Fibroblast of the conjunctiva (primary cell): ENCODE results near the gene CLP1.
"Not testable (repeated sequence)": the region's sequence is repeated elsewhere in the genome, so short reads cannot be mapped to it uniquely, and the experiment has no call there.

ENCODE experiments used
- DNase-seq: peaks from one replicate; pipeline ENCODE4 v3.0.0-alpha.2; 2010; ENCODE audit warnings: low read depth

CLP1 gene

DNA sequence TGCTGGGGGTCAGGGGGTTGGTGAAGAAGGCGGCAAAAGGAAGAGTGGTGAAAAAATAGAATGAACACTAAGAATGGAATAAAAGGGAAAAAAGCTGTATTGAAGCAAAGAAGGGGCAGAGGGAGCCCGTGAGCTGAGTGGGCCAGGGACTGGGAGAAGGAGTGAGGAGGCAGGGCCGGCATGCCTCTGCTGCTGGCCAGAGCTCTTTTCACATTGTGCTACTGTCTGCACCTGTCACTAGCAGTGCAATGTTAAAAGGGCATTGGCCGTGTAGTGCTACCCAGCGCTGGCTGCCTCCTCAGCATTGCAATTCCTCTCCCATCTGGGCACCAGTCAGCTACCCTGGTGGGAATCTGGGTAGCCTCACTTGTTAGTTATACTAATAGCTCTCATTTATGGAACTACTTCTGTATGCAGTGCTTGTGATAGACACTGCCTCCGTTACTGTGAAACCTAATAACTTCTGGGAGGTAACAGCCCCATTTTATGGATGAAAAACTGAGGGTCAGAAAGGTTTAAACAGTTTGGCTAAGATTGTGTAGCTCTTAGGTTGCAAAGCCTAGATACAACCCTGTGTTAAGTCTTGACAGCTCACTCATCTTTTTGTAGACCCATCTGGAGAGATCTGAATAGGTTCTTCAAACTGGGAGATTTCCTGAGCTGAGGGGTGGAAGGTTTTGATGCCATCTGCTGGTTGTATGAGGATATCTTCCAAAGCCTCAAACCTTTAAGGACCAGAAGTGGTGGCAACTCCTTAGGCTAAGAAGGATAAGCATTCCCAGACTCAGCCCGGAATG lies 16.4 kb upstream of the CLP1 start:
- peak; percentile 65 for DNase-seq

GRCh38 chr11:57643802-57644201 lies 13.8 kb upstream of the CLP1 start:
- no peak for DNase-seq

- no peak for DNase-seq
Measured at GRCh38 chr11:57644748-57645688, 12.5 kb upstream of the CLP1 start.

- no peak for DNase-seq
Measured at GRCh38 chr11:57645689-57646085, 11.9 kb upstream of the CLP1 start.

DNA sequence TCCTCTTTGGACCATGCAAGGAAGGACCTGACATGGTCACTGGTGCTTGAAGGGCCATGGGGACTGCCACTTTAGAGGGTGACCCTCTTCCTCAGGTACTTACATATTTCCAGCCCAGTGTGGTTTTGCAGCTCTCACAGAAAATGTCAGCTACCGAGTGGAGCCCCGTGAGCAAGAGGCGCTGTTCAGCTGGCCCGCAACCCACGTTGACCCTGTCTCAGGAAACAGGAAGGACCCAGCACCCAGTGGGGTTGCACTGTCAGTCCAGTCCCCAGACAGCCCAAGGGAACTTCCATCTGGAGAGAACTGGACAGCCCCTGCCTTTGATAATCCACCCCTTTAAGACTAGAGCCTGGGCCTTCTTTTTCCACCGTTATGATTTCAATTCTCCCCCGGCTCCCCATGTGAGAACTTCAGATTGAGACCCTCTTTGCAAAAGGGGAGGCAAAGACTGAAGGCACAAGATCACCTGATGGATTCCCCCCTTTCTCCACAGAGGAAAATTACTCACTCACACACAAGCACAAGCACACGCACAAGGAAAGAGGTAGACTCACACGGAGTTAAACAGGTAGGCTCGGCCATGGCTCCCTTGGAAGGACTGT lies 11.3 kb upstream of the CLP1 start:
- no peak for DNase-seq

DNA sequence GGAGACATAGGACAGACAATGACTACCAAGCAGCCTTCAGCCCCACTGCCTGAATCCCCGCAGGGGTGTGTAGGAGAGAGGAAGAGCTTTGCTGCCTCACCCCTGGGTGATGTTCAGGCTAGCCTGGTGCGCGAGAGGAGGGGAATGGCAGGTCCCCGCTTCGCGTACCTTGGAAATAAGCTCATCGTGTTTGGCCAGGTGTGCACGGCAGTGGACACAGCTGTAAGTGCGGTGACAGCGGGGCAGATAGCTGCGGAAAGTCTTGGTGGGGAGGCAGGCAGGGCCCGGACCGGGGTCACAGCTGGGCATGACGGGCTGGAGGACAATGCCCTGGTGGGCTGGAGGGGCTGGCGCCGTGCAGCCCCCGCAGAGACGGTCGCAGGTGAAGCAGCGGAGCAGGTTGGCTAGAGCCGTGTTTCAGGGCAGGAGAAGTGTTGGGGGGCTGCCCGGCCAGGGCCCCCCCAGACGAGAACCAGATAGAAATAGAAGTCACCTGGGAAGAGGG lies 10.7 kb upstream of the CLP1 start:
- DNase-seq = no peak

DNA sequence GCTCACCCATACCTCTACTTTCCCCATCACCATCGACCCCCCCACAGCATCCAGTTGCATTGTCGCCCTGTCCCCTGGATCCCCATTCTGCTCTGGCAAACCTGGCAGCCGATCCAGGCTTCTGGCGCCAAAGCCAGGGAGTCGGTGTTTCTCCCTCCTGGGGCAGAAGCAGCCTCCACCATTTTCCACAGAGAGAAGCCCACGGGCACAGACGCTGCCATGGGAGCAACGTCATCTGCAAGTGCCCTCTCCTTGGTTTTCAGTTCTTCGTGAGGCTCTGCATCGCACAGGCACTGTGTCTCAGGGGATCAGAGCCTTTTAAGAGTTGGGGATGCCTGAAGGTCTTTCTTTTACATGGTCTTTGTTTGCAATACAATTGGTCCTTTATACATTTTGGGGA lies 10.2 kb upstream of the CLP1 start:
- no peak for DNase-seq

DNA sequence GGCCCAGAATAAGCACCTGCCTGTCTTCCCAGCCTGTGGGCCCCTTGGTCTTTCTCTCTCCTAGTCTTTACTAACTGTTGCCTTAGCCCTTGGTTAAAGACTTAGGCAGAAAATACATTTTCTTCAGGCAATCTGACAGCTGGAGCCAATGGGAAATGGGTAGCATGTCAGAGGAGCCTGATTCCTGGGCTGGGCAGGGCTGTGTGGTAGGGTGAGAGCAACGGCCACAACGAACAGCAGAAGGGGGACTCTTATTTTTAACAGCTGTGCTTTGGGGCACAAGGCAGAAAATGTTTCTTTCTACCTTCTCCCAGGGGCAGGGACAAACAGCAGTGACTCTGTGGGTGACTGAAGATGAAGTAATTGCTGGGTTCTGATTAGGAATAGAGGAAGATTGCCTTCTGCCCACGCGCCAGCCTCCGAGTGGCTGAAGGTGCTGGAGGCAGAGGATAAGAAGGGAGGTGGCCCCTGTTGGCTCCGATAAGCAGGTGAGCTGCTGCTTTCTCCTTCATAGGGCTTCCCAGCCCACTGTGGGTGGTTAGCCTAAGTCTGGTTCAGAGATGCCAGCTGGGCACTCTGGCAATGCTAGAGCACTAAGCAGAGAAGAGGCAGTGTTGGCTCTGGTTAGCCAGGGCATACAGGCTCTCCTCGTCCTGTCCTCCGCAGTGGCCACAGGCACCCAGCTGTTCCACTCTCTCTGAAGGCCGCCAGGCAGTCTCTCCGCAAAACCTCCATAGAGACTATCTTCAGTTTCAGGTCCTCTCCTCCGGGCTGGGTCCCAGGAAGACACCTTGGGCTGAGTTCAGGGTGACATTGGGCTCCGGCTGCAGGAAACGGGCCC lies 9.4 kb upstream of the CLP1 start:
- no peak for DNase-seq

DNA sequence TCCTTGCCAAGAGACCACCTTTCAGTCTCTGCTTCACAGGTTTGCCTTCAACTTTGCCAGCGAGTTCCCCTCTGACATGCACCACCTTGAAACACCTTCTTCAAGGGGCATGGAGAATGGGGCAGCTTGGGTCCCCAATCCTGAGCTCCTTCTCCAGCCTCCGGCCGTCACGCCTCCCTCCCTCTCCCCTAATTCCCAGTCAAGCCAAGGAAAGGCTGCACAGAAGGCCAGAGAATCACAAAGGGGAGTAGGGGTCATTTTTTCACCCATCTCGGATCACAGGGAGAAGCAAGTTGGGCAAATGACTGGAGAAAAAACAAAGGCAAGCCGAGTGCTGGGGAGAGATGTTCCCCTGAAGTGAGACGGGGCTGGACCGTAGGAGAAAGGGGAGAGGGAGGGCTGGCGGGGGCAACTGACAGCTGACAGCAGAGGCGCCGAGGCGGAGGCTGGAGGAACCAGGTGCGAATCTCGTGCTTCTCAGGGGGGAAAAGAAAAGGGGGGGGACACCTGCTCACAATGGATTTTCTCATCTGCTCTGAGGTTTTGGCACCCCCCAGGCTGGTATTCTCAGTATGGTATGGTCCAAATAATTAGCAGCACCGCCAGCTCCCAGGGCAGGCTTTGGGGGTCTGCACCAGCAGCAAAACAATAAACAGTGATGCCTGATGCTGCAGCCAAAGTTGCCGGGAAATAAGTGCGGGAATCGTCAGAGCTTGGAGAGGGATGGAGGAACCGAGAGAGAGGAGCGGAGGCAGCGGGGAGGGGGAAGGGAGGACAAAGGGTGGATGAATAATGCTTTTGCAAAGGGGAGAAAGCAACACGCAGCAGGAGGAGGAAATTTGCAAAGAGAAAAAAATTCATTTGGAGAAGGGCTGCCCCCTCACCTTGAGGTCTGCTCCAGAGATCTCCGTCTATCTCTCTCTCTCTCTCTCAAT lies 8.5 kb upstream of the CLP1 start:
- DNase-seq = no peak

DNA sequence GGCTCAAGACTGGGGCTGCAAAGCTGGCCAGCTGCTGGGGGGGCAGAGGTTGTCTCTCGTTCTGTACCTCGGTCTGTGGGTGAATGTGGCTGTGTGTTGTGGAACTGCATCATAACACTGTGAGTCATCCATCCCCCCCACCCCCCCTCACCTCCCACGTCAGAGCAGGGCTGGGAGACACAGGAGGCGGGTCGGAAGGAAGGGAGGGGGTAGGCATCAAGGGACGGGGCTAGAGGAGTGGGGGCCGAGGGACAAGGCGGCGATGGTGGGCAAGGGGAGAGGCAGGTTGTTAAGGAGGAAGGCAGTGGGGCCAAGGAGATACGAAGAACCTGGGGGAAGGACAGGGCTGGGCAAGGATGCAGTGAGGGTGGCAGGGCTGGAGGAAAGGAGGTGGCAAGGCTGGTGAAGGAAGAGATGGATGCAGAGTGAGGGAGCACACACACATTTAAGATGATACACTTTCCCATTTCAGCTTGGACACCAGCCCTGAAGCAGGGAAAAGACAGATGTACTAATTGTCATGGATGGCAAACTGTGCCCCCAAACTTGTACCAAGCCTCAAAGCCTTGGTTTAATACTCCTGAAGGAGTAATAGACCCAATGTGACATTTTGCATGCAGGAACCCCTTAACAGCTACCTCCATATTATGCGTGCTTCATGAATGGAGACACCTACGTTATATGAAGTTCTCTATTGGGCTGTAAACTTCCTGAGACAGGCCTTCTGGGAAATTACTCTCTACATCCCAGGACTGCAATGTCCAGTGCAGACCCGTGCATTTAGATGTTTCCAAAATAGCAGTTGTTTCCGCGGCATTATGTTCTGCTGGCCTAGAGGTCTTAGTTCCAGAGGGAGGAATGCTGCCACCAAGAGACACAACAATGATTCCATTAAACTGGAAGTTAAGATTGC lies 7.5 kb upstream of the CLP1 start, which contains the start of gene YPEL4:
TSS of gene YPEL4 (minus strand) at position 87 of the 913 bp plus-strand sequence. CDS start 2,805 bp downstream, outside the sequence.
- peak; percentile 60 for DNase-seq

- no peak for DNase-seq
Measured at GRCh38 chr11:57650739-57651090, 6.8 kb upstream of the CLP1 start.

DNA sequence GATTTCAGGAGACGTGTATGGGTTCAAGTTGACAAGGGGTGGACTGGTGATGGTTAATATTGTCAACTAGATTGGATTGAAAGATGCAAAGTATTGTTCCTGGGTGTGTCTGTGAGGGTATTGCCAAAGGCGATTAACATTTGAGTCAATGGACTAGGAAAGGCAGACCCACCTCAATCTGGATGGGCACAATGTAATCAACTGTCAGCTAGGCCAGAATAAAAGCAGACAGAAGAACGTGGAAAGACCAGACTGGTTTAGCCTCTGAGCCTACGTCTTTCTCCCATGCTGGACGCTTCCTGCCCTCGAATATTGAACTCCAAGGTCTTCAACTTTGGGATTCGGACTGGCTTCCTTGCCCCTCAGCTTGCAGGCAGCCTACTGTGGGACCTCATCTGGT lies 6.2 kb upstream of the CLP1 start:
- no peak for DNase-seq

- DNase-seq = not testable (repeated sequence)
Measured at GRCh38 chr11:57652230-57652629, 5.3 kb upstream of the CLP1 start.

- DNase-seq = no peak
Measured at GRCh38 chr11:57652662-57653061, 4.9 kb upstream of the CLP1 start.

DNA sequence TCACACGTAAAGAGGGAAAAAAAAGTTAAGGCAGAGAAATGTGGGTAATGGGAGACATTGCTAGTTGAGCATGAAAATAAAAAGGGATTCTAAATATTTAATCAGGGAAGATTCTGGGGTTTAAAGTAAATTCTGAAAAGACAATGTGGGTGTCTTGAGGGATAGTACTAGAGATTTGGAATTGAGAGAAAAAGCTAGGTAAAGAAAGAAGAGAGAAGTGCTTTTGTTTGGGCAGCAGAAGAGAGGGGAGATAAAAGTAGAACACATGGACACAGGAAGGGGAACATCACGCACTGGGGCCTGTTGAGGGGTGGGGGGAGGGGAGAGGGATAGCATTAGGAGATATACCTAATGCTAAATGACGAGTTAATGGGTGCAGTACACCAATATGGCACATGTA lies 4.4 kb upstream of the CLP1 start:
- no peak for DNase-seq

DNA sequence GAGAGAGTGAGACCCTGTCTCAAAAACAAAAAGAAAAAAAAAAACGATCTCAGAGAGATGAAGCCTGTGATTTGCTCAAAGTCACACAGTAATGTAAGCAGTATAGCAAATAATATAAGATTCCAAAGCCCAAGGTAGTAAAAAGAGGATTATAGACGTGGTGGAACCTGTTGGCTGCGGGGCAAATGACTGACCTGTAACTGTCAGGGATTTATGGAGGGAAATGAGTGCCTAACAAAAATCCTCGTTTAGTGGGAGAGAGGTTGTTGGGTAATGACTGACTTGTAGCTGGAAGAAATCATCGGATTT lies 723 bp upstream of the CLP1 start:
- DNase-seq = no peak

DNA sequence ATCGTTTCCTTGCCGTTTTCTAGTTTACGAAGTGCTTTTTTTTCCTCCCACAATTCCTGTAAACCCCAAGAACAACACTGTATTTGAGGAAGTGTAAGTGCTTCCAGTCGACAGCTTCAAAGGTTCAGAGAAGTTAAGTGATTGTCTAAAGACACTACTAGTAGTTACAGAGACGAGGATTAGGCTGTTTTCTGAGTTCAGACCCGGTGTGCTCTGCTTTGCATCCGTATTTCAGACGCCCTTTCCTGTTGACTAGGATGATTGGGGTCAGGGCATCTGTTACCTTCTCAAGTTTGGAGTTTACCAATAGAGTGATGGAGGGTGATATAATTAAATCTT lies 430 bp downstream of the CLP1 start:
- no peak for DNase-seq

GRCh38 chr11:57659669-57660068 lies 2.1 kb downstream of the CLP1 start:
- no peak for DNase-seq

- DNase-seq = no peak
Measured at GRCh38 chr11:57662893-57663292, 5.3 kb downstream of the CLP1 start.

GRCh38 chr11:57663975-57664374 lies 6.4 kb downstream of the CLP1 start:
- no peak for DNase-seq
